Measurements from ENCODE around the gene TNIP3. TPM values are rescaled to one million over a fixed set of nuclear protein-coding genes. Genes with fewer than 3 reads are reported as not detected.
A peak's percentile ranks its signal among the peaks of the same experiment; 100 is the strongest.
"Not testable (repeated sequence)": the region's sequence is repeated elsewhere in the genome, so short reads cannot be mapped to it uniquely, and the experiment has no call there.

The TNIP3 gene, protein sequence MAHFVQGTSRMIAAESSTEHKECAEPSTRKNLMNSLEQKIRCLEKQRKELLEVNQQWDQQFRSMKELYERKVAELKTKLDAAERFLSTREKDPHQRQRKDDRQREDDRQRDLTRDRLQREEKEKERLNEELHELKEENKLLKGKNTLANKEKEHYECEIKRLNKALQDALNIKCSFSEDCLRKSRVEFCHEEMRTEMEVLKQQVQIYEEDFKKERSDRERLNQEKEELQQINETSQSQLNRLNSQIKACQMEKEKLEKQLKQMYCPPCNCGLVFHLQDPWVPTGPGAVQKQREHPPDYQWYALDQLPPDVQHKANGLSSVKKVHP
- not detected for total RNA-seq

DNA sequence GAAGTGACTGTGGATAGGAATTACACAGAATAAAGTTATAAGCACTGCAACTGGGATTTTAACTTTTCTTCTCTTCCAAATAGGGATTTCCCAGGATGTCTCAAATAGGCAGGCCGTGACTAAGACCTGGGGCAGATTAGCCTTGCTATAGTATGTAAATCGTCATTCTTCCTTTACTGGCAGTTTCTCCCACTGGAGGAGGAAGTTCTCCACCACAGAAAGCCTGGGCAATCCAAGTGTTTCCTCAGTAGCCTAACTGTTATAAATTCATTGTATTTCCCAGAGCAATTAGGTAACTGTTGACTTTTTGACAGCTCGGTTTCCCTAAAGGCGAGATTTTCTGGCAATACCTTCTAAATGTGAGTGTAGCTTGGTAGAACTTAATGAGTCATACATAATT is at the start of gene TNIP3:
TSS of gene TNIP3 (minus strand) at position 31 of the 400 bp plus-strand sequence. CDS start 196 bp downstream, outside the sequence.
- no peak for DNase-seq (ENCODE audit: low read depth in 2 of 3, low spot score in 2 of 3)

DNA sequence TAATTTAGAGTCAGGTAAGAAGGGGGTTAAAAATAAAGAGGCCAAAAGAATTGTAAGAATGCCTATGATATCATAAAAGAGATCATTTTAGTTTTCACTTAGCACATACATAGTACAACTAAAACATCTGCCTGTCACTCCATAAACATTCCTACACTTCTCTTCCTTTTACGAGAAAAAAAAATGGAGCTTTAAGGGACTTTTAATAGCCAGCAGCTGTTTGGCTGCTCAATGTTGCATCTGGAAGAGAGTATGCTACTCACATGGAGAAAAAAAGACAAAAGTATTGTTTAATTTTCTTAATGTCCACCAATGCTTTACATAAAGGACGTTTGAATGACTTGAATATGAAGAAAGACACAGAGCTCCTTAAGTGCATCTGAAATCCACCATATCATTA is 48.7 kb upstream of the TNIP3 start:
- DNase-seq (ENCODE audit: low read depth in 2 of 3, low spot score in 2 of 3), result no peak

DNA sequence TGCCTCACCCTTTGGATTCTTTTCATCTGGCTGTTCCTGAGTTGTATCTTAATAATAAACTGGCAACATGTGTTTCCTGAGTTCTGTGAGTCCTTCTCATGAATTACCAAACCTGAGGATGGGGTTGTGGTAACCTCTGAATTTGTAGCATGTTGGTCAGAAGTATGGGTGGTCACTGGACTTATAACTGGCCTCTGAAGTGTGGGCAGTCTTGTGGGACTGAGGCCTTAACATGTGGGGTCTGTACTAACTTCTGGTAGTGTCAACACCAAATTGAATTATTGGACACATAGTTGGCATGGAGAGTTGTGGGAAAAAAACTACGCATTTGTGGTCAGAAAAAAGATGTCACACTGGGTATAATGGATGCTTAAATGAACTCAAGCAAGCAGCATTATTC is 45.0 kb upstream of the TNIP3 start:
- no peak for DNase-seq (ENCODE audit: low read depth in 2 of 3, low spot score in 2 of 3)

DNA sequence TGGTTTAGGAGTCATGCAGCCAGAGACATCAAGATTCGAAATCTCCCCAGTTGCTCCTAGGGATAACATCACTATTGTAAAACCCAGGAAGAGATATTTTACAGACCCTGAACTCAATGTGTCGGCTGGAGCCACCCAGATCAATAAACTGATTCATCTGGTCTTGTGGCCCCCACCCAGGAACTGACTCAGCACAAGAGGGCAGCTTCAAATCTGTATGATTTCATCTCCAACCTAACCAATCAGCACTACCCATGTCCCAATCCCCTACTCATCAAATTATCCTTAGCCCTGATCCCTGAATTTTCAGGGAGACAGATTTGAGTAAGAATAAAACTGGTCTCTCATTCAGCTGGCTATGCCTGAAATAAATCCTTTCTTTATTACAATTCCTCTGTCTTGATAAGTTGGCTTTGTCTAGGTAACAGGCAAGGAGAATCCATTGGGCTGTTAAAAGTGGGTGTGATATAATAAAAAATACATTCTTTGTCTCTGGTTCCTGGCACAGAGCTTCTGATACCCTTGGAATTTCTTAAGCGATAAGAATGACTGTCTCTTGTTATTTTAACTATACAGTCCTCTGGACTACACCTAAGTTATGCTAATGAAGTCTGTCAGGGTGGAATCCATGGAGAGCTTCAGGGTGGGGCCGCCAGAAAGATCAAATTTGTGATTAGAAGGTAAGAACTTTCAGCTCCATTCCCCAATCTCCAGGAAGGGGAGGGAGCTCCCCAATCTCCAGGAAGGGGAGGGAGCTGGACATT is 44.3 kb upstream of the TNIP3 start:
- no peak for DNase-seq (ENCODE audit: low read depth in 2 of 3, low spot score in 2 of 3)

DNA sequence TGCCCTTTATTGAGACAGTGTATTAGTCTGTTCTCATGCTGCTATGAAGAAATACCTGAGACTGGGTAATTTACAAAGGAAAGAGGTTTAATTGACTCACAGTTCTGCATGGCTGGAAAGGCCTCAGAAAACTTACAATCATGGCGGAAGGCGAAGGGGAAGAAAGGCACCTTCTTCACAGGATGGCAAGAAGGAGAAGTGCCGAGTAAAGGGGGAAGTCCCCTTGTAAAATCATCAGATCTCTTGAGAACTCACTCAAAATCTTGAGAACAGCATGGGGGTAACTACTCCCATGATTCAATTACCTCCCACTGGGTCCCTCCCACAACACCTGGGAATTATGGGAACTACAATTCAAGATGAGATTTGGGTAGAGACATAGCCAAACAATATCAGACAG is 41.7 kb upstream of the TNIP3 start:
- DNase-seq (ENCODE audit: low read depth in 2 of 3, low spot score in 2 of 3), result not testable (repeated sequence)

DNA sequence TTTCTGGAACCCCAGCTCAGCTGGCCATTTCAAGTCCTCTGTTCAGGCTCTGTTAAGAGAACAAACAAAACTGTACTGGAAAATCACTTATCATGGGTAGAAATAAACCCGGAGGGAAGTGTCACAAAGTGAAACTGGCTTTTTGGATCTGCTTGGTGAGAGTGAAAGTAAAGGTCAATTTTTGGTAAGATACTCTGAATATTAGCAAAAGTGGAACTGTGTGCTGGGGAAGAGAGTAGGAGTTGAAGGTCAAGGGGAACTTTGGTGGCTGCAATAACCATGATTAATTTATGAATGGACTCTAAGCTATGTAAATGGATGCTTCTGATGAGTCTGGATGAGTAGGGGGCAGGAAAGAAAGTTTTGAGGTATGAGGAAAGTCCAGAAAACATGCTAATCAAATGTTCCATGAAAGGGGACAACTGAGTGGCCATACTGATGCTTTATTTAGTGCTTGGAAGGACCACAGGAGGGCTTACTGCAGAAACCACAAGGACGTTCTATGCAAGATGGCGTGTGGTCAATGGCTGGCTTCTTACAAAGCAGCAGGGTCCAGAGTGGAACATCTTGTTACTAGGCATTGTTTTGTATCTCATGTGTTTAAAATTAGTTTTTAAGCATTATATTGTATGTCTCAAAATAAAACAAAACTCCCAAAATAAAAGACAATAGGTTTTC is 36.8 kb upstream of the TNIP3 start:
- no peak for DNase-seq (ENCODE audit: low read depth in 2 of 3, low spot score in 2 of 3)

DNA sequence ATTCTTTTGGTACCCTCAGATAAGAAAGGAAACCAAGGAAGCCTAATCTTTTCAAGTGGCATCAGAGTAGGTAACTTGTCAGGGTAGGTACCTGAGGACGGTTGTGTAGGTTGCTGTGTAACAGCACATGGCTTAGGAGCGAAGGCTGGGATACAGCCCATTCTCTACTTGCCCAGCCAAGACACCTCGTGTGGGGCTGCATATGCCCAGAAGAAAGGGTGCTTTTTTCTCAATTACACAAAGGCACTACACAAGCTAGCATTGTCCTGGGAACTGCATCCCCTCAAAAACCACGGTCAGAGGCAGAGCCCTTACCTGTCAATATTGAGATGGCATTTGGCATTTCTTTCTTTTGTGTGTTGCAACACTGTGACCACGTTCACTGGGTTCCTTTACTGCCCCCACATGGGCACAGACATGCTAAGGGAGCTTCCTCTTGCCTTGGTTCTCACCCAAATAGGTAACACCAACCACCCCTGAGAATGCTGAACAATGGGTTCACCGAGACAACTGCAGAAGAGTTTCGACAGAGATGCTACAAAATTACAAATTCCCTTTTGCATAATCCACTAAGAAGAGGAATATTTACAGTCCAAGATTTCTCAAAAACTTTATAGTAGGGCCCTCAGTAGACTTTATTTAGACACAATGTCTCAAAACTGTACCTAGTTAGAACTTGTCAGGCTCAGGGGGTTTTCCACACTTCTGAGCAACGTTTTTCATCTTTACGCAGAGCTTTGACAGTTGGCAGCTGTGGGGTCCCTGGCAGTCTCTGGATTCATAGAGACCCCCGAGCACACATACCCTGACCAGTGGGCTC is 35.8 kb upstream of the TNIP3 start:
- DNase-seq (ENCODE audit: low read depth in 2 of 3, low spot score in 2 of 3), result peak in 1 of 3 donors; percentile 18

DNA sequence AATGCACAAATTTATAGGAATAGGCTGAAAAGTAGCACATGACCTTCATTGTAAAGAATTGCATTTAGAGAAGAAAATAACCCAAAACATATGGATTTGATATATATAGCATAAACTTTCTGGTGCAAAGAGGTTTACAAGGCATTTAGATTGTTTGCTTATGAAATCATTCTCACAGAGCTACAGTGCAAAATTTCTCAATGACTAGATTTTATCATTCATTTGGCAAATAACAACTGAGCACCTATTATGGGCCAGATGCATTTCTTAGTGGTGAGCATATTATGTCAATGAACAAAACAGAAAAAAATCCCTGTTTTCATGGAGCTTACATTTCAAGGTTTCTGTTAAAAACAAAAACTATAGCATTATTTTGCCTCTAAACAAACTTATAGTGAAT is 34.1 kb upstream of the TNIP3 start:
- DNase-seq (ENCODE audit: low read depth in 2 of 3, low spot score in 2 of 3), result no peak

DNA sequence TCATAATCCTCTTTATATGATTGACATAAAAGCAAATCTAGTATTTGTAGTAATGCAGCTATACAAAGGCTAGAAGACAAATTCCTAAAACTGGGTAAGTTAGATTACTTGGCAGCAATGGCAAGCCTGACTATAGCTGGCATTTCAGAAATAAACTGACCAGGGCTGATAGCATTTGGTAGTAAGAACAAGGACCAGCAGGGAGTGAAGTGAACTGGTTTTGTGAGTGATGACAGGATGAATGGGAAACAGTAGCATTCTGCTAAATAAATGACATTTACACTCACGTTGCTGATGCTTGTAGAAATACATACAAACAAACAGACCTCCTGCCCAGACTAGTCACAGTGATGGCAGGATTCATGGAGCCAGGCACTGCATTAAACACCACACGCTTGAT is 31.5 kb upstream of the TNIP3 start:
- DNase-seq (ENCODE audit: low read depth in 2 of 3, low spot score in 2 of 3), result no peak

DNA sequence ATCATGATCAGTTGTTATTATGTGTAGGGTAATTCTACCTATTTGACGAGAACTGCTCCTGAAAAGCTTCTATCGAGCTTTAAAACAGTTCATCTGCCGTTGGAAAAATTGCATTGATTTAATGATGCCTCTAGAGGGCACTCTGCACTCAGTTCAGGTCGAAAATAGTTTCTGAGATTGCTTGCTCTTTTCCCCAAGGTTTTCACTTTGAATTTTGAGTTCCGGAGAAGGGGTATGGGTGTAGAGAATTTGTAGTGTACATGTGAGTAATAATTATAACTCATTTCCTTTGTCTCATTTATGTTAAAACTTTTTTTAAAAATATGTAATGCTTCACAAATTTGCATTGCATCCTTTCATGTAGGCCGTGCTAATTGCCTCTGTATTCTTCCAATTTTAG is 28.4 kb upstream of the TNIP3 start:
- peak in 1 of 3 donors; percentile 40 for DNase-seq (ENCODE audit: low read depth in 2 of 3, low spot score in 2 of 3)

DNA sequence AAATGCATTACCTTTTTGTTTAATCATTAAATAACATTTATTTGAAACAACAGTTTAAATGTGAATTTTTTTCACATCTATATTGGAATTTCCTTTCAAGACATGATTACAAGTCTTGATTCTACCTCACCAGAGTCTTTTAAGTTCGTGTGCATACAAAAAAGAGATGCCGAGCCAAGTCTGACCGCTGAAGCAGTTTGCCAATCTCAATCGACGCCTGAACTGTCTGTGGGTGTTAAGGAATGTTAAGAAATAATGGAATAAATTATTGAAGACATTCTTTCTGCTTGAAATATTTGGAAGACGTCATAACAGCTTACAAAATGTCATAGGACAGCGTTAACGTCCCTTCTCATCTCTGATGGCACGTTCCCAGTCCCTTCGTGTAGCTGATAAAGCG is 27.9 kb upstream of the TNIP3 start:
- no peak for DNase-seq (ENCODE audit: low read depth in 2 of 3, low spot score in 2 of 3)

DNA sequence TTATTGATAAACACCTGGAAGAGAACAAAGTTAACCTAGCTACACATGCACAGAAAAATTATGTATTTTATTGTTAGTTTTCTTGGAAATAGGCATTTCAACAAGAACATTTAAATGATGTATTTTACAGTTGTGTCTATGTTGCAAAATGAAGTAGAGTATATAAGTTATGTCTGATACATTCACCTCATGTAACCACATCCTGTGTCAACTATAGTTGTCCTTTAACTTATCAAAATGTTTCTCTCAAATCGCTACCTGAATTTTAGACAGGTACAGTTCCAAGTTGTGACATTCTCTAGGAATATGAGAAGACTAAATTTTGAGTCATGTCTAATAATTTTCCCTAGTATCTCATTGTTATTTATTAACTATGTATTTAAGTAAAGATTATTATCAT is 27.2 kb upstream of the TNIP3 start:
- DNase-seq (ENCODE audit: low read depth in 2 of 3, low spot score in 2 of 3), result no peak

DNA sequence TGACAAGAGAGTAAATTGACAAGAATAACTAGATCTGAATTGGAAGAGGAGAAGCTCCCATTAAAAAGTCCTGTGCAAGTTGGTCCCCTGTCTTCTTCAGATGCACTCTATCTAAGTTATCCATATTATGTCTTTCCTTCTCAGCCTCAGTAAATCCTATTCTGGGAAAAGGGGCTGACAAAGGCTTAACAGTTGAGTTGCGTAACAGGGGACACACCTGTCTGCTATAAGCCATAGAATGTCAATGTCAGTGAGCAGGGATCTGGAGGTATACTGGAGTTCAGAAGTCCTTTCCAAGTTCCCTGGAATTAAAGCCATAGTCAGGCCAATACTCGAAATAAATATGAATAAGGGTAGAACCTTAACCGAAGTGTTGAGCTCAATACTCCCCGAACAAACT is 26.3 kb upstream of the TNIP3 start:
- DNase-seq (ENCODE audit: low read depth in 2 of 3, low spot score in 2 of 3), result no peak

DNA sequence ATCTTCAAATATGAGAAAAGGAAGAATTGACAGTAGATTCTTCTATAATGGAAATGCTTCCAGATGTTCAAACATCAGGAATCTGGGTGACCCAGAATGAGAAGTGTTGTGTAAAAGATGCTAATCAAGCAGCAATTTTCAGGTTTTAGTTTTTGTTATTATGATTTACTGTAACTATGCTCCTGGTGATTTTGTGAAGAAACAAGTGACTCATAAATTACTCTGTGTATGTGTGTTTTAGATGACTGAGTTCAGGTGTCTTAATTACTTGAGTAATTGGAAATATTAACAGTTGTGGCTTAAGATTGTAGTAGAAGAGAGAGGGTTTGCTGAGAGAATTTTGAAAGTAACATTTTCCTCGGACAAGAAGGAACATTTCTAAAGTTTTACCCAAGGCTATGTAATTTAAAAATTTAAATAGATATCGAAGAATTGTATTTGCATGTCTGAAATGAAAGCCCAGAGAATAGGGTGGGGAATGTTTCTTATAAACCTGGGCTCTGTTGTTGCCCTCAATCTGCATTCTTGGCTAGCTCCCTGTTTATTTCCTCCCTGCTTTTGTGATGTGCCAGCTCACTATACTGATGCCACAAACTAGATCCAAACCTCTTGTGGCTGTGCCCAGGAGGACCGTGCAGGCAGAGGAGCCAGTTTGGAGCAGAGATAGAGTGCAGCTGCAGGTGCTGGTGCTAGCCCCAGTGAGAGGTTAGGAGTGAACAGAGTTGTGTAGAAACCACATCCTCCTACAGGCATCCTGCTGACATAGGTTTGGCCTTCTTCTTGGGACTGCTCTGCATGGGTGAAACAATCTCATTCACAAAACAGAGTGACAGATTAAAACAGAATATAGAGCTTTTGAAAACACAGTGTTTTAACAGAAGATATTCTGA is 25.4 kb upstream of the TNIP3 start:
- peak in 1 of 3 donors; percentile 36 for DNase-seq (ENCODE audit: low read depth in 2 of 3, low spot score in 2 of 3)

DNA sequence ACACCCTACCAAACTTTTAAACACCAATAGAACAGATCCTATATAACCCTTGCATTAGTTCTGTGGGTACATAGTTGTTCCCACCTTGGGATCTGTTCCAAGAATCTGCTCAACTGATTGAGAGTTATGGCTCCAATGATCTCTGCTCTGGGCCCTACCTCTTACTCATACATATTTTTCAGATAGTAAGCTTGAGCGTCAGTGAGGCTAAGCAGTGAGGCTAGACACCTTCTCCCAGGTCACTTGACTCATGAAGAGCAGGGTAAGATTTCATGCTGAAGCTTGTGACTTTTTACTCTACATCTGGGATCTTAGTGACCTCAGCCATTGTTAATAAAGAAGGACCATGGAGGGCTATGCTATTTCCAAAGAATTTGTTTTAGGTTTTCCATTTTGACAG is 23.1 kb upstream of the TNIP3 start:
- DNase-seq (ENCODE audit: low read depth in 2 of 3, low spot score in 2 of 3), result no peak

DNA sequence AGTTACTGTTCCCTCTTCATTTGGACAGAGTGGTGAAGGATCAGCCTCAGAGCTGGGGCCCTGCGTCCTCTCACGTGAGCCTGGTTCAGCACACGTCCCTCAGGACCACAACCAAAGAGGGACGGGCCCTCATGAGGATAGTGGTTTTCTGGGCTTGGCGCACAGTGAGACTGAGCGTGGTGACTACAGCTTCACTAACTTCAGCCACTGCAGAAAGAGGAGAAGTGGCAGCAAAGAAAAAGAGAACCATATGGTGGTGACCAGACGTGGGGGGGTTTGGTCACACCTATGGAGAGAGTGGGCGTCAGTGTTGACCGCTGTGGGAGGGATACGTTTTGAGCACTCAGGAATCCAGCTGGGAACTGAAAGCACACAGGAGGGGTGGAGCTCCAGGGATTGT is 21.8 kb upstream of the TNIP3 start:
- DNase-seq (ENCODE audit: low read depth in 2 of 3, low spot score in 2 of 3), result no peak

DNA sequence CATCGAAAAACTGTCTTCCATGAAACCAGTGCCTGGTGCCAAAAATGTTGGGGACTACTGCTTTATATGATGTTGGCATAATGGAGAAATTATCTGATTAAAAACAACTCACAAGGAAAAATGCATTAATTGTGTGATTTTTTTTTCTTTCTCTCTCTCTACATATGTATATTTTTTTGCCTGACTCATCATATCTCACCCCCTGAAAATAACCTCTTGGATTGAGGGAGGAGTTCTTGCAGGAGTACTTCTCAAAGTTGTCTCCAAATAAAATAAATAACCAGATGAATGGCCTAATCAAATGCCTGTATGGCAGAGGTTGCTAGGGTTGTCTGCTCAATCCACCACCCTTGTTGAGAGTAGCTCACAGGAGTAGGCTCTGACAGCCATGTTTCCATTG is 19.9 kb upstream of the TNIP3 start:
- DNase-seq (ENCODE audit: low read depth in 2 of 3, low spot score in 2 of 3), result no peak

DNA sequence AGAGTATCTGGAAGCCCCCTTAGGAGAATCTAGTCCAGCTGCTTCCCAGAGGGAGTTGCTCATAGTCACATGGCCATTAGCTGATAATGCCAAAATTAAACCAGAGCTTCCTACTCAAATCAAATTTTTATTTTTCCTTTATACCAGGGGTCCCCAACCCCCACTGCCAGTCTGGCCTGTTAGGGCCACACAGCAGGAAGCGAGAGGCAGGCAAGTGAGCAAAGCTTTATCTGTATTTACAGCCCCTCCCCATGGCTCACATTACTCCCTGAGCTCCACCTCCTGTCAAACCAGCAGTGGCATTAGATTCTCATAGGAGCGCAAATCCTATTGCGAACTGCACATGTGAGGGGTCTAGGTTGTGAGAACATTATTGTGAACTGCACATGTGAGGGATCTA is 19.2 kb upstream of the TNIP3 start:
- no peak for DNase-seq (ENCODE audit: low read depth in 2 of 3, low spot score in 2 of 3)

DNA sequence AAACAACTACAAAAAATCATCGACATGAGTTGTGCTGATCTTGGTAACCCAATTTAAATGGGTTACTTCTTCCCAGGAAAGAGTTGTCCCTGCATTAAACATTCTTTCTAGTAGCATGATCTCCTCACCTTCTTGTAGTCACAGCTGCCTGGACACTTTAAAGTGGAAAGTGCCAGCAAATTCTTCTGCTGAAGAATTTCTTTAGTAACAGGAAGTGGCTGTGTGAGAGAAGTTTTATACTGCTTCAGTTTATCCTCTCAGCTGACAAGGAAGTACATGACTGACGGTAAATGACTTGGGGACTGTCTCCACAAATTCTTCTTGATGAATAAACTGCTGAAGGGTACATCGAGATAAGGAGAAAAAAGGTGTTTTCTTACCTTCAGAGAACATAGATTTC is 18.2 kb upstream of the TNIP3 start:
- DNase-seq (ENCODE audit: low read depth in 2 of 3, low spot score in 2 of 3), result peak in 1 of 3 donors; percentile 40

DNA sequence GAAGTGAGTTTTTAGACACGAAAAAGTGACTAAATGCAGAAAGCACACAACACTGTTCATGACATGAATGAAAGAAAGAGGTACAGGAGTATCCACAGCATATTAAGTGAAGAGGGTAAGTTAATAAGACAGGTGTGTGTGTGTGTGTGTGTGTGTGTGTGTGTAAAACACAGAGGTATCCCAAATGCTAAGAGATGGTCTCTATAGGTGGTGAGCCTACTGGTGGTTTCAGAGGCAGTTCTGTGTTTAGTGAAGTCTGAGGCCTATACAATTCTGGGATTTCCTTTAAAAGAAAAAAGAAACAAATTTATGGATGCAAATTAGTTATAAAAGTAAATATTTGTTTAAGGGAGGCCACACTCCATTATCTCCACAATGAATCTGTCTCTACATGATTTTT is 17.4 kb upstream of the TNIP3 start:
- no peak for DNase-seq (ENCODE audit: low read depth in 2 of 3, low spot score in 2 of 3)
